HG03378 (cell line): ENCODE measurements around the gene SGCB.

Experiments
- ATAC-seq: cut with Tn5 transposase; IDR thresholded peaks from one replicate; pipeline ENCODE4 v1.9.1; 2021; ENCODE audit warnings: mild to moderate bottlenecking, moderate library complexity; ENCODE audit not compliant: unreplicated experiment

The SGCB gene

GRCh38 chr4:52028970-52029369, 9.1 kb downstream of the SGCB start:
- ATAC-seq = no peak

- ATAC-seq = no peak
These were observed 18.0 kb downstream of the SGCB start, which contains the start of gene LRRC66 for GRCh38 chr4:52019936-52020657. TSS of gene LRRC66 (minus strand) at chr4:52020363. CDS start at chr4:52017613, 2,750 bp downstream.

- no peak for ATAC-seq
These were observed 20.3 kb downstream of the SGCB start for GRCh38 chr4:52017814-52018213.

GRCh38 chr4:52016981-52017380, 21.1 kb downstream of the SGCB start:
- no peak for ATAC-seq

GRCh38 chr4:52015366-52015765, 22.7 kb downstream of the SGCB start:
- no peak for ATAC-seq

- no peak for ATAC-seq
These were observed 23.2 kb downstream of the SGCB start for GRCh38 chr4:52014903-52015302.

- ATAC-seq = no peak
These were observed 25.4 kb downstream of the SGCB start for GRCh38 chr4:52012651-52013050.

- ATAC-seq = no peak
These were observed 27.1 kb downstream of the SGCB start for GRCh38 chr4:52010986-52011385.

GRCh38 chr4:52006887-52007286, 31.2 kb downstream of the SGCB start:
- no peak for ATAC-seq

GRCh38 chr4:52005604-52006273, 32.4 kb downstream of the SGCB start:
- ATAC-seq = no peak

GRCh38 chr4:52004414-52004813, 33.7 kb downstream of the SGCB start:
- no peak for ATAC-seq

GRCh38 chr4:52001616-52002015, 36.5 kb downstream of the SGCB start:
- ATAC-seq = no peak

GRCh38 chr4:51999250-51999649, 38.8 kb downstream of the SGCB start:
- ATAC-seq = no peak

GRCh38 chr4:51998837-51999236, 39.3 kb downstream of the SGCB start:
- no peak for ATAC-seq

- ATAC-seq = no peak
These were observed 40.5 kb downstream of the SGCB start for GRCh38 chr4:51997647-51998046.

GRCh38 chr4:51995647-51996220, 42.4 kb downstream of the SGCB start:
- ATAC-seq = no peak
